Neural crest cell (in vitro differentiated cells): ENCODE measurements around the gene PLCB1. TPM values are rescaled to one million over a fixed set of nuclear protein-coding genes. Genes with fewer than 3 reads are reported as not detected.

Source experiments
- DNase-seq: peaks from one replicate; pipeline ENCODE4 v3.0.0; 2021; ENCODE audit warnings: low read depth, mixed read lengths, low spot score
- H3K27ac Mint-ChIP-seq: one replicate; pipeline ENCODE4 v1.8.0; 2021; ENCODE audit warnings: mild to moderate bottlenecking, mixed read lengths; ENCODE audit not compliant: unreplicated experiment
- H3K27me3 Mint-ChIP-seq: 2 replicates; pipeline ENCODE4 v1.8.0; 2021; ENCODE audit warnings: low read depth, mild to moderate bottlenecking, mixed read lengths
- H3K36me3 Mint-ChIP-seq: 2 replicates; pipeline ENCODE4 v1.8.0; 2021; ENCODE audit warnings: low read depth, mild to moderate bottlenecking, mixed read lengths
- H3K4me1 Mint-ChIP-seq: 2 replicates; pipeline ENCODE4 v1.8.0; 2021; ENCODE audit warnings: mixed read lengths
- H3K4me3 Mint-ChIP-seq: one replicate; pipeline ENCODE4 v1.8.0; 2021; ENCODE audit warnings: mild to moderate bottlenecking, mixed read lengths
- H3K9me3 Mint-ChIP-seq: 2 replicates; pipeline ENCODE4 v1.8.0; 2021; ENCODE audit warnings: mixed read lengths
- total RNA-seq: library from RNA; stranded (reverse); gene quantifications from 2 replicates; pipeline ENCODE4 v1.2.1, GENCODE V29; 2021
- TF ChIP-seq, protein P1 (sequence below): fragments of 200-600 bp; sonication (generic); conservative IDR thresholded peaks from 2 replicates; pipeline ENCODE4 v1.5.0; 2021; ENCODE audit warnings: antibody characterized with exemption, mild to moderate bottlenecking

The PLCB1 gene
- total RNA-seq, 1 donor from 2014 or later = 13.7 TPM

DNA sequence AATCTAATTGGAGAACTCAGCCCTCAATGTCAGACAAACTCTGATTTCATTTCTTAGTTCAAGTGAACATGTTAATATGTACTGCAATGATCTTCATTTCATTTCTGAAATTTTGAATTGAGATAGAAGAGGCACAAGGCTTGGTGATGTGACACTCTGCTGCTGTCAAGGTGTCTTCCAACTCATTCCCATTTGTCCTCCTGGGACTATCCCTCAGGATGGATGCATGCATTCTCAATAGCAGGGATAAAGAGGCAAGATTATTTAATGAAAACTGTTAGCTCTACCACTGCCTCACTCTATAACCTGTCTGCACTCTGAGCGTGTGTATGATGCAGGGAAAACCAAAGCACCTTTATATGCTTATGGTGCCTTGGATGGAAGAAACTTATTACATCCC, 78.7 kb downstream of the PLCB1 start:
- no peaks in the 10 kb centered on the region for H3K9me3 Mint-ChIP-seq
- peaks cover 27% of the 10 kb centered on the region for H3K4me1 Mint-ChIP-seq
- DNase-seq = no peak
- no peak overlapping the region for H3K4me3 Mint-ChIP-seq
- H3K36me3 Mint-ChIP-seq = no peaks in the 10 kb centered on the region
- no peaks in the 10 kb centered on the region for H3K27me3 Mint-ChIP-seq
- no peak overlapping the region for H3K27ac Mint-ChIP-seq
- TF ChIP-seq, protein P1, sequence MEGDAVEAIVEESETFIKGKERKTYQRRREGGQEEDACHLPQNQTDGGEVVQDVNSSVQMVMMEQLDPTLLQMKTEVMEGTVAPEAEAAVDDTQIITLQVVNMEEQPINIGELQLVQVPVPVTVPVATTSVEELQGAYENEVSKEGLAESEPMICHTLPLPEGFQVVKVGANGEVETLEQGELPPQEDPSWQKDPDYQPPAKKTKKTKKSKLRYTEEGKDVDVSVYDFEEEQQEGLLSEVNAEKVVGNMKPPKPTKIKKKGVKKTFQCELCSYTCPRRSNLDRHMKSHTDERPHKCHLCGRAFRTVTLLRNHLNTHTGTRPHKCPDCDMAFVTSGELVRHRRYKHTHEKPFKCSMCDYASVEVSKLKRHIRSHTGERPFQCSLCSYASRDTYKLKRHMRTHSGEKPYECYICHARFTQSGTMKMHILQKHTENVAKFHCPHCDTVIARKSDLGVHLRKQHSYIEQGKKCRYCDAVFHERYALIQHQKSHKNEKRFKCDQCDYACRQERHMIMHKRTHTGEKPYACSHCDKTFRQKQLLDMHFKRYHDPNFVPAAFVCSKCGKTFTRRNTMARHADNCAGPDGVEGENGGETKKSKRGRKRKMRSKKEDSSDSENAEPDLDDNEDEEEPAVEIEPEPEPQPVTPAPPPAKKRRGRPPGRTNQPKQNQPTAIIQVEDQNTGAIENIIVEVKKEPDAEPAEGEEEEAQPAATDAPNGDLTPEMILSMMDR = no peak

DNA sequence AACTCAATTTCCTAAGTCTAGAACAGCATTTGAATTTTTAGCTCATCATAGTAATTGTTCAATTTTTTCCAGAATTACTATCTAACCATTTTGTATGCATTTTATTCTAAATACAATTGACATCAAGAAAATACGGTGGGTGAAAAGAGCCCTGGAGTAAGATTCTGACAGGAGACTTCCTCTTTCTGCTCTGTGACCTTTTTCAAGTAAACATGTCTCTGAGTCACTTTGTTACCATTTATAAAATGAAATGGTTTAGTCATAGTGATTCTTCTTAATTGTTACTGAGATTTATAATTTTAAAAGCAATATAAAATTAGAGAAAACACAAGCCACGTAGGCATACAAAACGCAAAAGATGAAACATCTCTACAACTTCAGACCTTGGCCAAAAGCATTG, 80.2 kb downstream of the PLCB1 start:
- TF ChIP-seq, protein P1 = no peak
- no peak for DNase-seq
- Mint-ChIP-seq H3K36me3 (no peaks in the 10 kb centered on the region), H3K4me3 (no peak overlapping the region), H3K27ac (no peak overlapping the region), H3K4me1 (peaks cover 27% of the 10 kb centered on the region), H3K27me3 (no peaks in the 10 kb centered on the region), H3K9me3 (peaks cover 2% of the 10 kb centered on the region)

DNA sequence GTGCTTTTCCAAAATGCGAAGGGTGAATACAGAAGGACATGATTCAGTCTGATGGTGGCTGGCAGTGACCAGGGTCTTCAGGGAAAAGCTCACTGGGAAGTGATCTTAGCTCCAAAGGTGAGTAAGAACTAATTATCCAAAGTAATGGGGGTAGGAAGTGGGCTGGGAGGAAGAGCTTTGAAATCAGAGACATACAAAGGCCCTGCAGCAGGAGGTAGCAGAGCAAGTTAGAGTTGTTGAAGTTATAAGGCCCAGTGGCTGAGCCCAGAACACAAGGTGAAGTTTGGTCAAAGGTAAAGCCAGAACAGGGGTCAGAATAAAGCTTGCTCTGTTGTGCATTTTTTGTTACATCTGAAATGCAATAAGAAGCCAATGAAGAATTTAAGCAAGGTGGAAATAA, 81.2 kb downstream of the PLCB1 start:
- Mint-ChIP-seq H3K27me3 (no peaks in the 10 kb centered on the region), H3K4me3 (no peak overlapping the region), H3K36me3 (no peaks in the 10 kb centered on the region), H3K27ac (no peak overlapping the region), H3K9me3 (peaks cover 5% of the 10 kb centered on the region), H3K4me1 (peaks cover 23% of the 10 kb centered on the region)
- TF ChIP-seq, protein P1 = no peak
- no peak for DNase-seq

DNA sequence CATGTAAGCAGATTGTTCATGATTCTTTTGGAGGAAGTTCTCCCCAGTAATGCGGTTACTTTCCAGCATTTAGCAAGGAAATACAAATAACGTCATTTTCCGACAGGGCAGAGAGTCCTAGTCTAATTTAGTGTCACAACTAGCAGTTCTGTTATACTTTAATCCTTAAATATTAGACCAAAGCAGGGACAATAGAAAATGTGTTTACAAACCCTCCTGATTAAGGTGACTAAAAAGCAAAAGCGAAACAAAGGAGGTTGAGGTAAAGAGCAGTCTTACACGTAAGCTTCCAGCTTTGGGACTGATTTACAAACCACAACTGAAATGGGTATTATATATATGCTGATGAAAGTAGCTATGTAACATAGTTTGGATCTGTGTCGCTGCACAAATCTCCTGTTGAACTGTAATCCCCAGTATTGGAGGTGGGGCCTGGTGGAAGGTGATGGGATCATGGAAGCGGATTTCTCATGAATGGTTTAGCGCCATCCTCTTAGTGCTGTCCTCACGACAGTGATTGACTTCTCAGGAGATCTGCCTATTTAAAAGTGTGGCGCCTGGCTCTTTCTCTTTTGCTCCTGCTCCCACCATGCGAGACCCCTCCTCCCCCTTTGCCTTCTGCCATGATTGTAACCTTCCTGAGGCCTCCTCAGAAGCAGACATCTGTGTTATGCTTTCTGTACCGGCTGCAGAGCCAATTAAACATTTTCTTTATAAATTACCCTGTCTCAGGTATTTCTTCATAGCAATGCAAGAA, 81.9 kb downstream of the PLCB1 start:
- DNase-seq = no peak
- Mint-ChIP-seq H3K9me3 (peaks cover 5% of the 10 kb centered on the region), H3K4me1 (peaks cover 15% of the 10 kb centered on the region), H3K27me3 (no peaks in the 10 kb centered on the region), H3K27ac (no peak overlapping the region), H3K4me3 (no peak overlapping the region), H3K36me3 (no peaks in the 10 kb centered on the region)
- TF ChIP-seq, protein P1 = no peak

DNA sequence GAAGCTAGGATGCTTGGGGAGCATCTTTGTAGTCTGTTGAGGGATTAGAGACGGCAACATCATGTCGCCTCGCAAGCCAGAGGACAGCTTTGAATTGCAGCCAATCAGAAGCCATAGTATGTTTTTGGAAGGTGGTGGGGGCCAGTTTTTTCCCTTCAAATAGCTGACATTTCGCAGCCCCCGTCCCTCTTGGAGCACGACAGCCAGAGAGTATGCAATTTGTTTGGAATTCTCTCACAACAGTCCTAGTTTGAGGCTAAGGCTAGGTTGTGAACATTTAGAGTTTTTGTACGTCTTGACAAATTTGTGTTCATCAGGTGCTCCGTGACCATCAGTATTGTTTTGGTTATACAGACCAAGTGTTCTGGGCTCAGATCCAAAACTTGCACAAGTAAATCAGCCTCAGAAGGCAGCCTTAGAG, 83.3 kb downstream of the PLCB1 start:
- H3K4me3 Mint-ChIP-seq = no peak overlapping the region
- H3K9me3 Mint-ChIP-seq = peaks cover 5% of the 10 kb centered on the region
- no peak for DNase-seq
- no peak overlapping the region for H3K27ac Mint-ChIP-seq
- TF ChIP-seq, protein P1 = no peak
- H3K4me1 Mint-ChIP-seq = peaks cover 13% of the 10 kb centered on the region
- no peaks in the 10 kb centered on the region for H3K36me3 Mint-ChIP-seq
- no peaks in the 10 kb centered on the region for H3K27me3 Mint-ChIP-seq
